ENCODE measurements around the gene MME. TPM values are rescaled to one million over a fixed set of nuclear protein-coding genes. Genes with fewer than 3 reads are reported as not detected.

The MME gene
- total RNA-seq, 1 donor: 102 TPM

- Histone ChIP-seq H3K36me3 (ENCODE audit: insufficient read depth, low read length) (no peaks in the 10 kb centered on the region), H2AFZ (ENCODE audit: low read length) (peak overlapping the region; percentile 15), H3K27me3 (ENCODE audit: insufficient read depth, low read length) (no peaks in the 10 kb centered on the region), H4K20me1 (ENCODE audit: insufficient read depth, low read length) (no peaks in the 10 kb centered on the region), H3K4me2 (ENCODE audit: insufficient read depth, low read length) (no peak overlapping the region), H3K9me3 (ENCODE audit: low read depth, low read length) (no peaks in the 10 kb centered on the region), H3K4me3 (ENCODE audit: insufficient read depth, low read length) (no peak overlapping the region), H3K27ac (ENCODE audit: low read depth, low read length) (no peak overlapping the region), H3K4me1 (ENCODE audit: insufficient read depth, low read length) (peaks cover 17% of the 10 kb centered on the region), H3K79me2 (ENCODE audit: insufficient read depth, low read length) (no peaks in the 10 kb centered on the region)
- TF ChIP-seq CTCF (IDR thresholded peaks at IDR 0.05; ENCODE audit: extremely low read depth, low read depth, low read length): no peak
- no peak for DNase-seq (ENCODE audit: insufficient read length, low spot score, missing footprints)
Observed at GRCh38 chr3:155035553-155035952, 44.6 kb upstream of the MME start.

- peaks cover 6% of the 10 kb centered on the region for H3K4me1 ChIP-seq (ENCODE audit: insufficient read depth, low read length)
- no peak overlapping the region for H3K27ac ChIP-seq (ENCODE audit: low read depth, low read length)
- H3K4me3 ChIP-seq (ENCODE audit: insufficient read depth, low read length): no peak overlapping the region
- no peaks in the 10 kb centered on the region for H3K9me3 ChIP-seq (ENCODE audit: low read depth, low read length)
- H3K27me3 ChIP-seq (ENCODE audit: insufficient read depth, low read length): no peaks in the 10 kb centered on the region
- no peak for TF ChIP-seq CTCF (IDR thresholded peaks at IDR 0.05; ENCODE audit: extremely low read depth, low read depth, low read length)
- no peaks in the 10 kb centered on the region for H3K36me3 ChIP-seq (ENCODE audit: insufficient read depth, low read length)
- no peak for DNase-seq (ENCODE audit: insufficient read length, low spot score, missing footprints)
- H2AFZ ChIP-seq (ENCODE audit: low read length): no peak overlapping the region
- no peak overlapping the region for H3K4me2 ChIP-seq (ENCODE audit: insufficient read depth, low read length)
- no peaks in the 10 kb centered on the region for H4K20me1 ChIP-seq (ENCODE audit: insufficient read depth, low read length)
- no peaks in the 10 kb centered on the region for H3K79me2 ChIP-seq (ENCODE audit: insufficient read depth, low read length)
Observed at GRCh38 chr3:155037508-155038202, 42.5 kb upstream of the MME start.

- H3K36me3 ChIP-seq (ENCODE audit: insufficient read depth, low read length): no peaks in the 10 kb centered on the region
- peaks cover under 1% of the 10 kb centered on the region for H3K4me1 ChIP-seq (ENCODE audit: insufficient read depth, low read length)
- H3K9me3 ChIP-seq (ENCODE audit: low read depth, low read length): no peaks in the 10 kb centered on the region
- no peak overlapping the region for H2AFZ ChIP-seq (ENCODE audit: low read length)
- no peaks in the 10 kb centered on the region for H3K79me2 ChIP-seq (ENCODE audit: insufficient read depth, low read length)
- H3K4me2 ChIP-seq (ENCODE audit: insufficient read depth, low read length): no peak overlapping the region
- DNase-seq (ENCODE audit: insufficient read length, low spot score, missing footprints): no peak
- no peaks in the 10 kb centered on the region for H4K20me1 ChIP-seq (ENCODE audit: insufficient read depth, low read length)
- no peaks in the 10 kb centered on the region for H3K27me3 ChIP-seq (ENCODE audit: insufficient read depth, low read length)
- no peak overlapping the region for H3K27ac ChIP-seq (ENCODE audit: low read depth, low read length)
- H3K4me3 ChIP-seq (ENCODE audit: insufficient read depth, low read length): no peak overlapping the region
- TF ChIP-seq CTCF (IDR thresholded peaks at IDR 0.05; ENCODE audit: extremely low read depth, low read depth, low read length): no peak
Observed at GRCh38 chr3:155038203-155038554, 41.9 kb upstream of the MME start.

- Histone ChIP-seq H3K27ac (ENCODE audit: low read depth, low read length) (no peak overlapping the region), H3K27me3 (ENCODE audit: insufficient read depth, low read length) (no peaks in the 10 kb centered on the region), H3K4me3 (ENCODE audit: insufficient read depth, low read length) (no peak overlapping the region), H3K79me2 (ENCODE audit: insufficient read depth, low read length) (no peaks in the 10 kb centered on the region), H3K4me2 (ENCODE audit: insufficient read depth, low read length) (no peak overlapping the region), H4K20me1 (ENCODE audit: insufficient read depth, low read length) (no peaks in the 10 kb centered on the region), H2AFZ (ENCODE audit: low read length) (no peak overlapping the region), H3K9me3 (ENCODE audit: low read depth, low read length) (no peaks in the 10 kb centered on the region), H3K36me3 (ENCODE audit: insufficient read depth, low read length) (no peaks in the 10 kb centered on the region), H3K4me1 (ENCODE audit: insufficient read depth, low read length) (no peaks in the 10 kb centered on the region)
- DNase-seq (ENCODE audit: insufficient read length, low spot score, missing footprints): no peak
- no peak for TF ChIP-seq CTCF (IDR thresholded peaks at IDR 0.05; ENCODE audit: extremely low read depth, low read depth, low read length)
Observed at GRCh38 chr3:155046935-155047334, 33.2 kb upstream of the MME start.
